LHCN-M2 (cell line): ENCODE data around the gene PSMA4. TPM values are rescaled to one million over a fixed set of nuclear protein-coding genes. Genes with fewer than 3 reads are reported as not detected.
"Not testable (repeated sequence)": the region's sequence is repeated elsewhere in the genome, so short reads cannot be mapped to it uniquely, and the experiment has no call there.

Experiments used
- DNase-seq: peaks from one replicate; pipeline ENCODE4 v3.0.0-alpha.2; 2012; ENCODE audit warnings: low read depth
- total RNA-seq: library from RNA; depleted of rRNA; stranded (reverse); fragments of >200 nt; gene quantifications from 2 replicates; pipeline ENCODE4 v1.2.3, GENCODE V29; 2014; rRNA removed

PSMA4 gene
- total RNA-seq, 1 experiment from 2014 or later = 266 TPM

DNA sequence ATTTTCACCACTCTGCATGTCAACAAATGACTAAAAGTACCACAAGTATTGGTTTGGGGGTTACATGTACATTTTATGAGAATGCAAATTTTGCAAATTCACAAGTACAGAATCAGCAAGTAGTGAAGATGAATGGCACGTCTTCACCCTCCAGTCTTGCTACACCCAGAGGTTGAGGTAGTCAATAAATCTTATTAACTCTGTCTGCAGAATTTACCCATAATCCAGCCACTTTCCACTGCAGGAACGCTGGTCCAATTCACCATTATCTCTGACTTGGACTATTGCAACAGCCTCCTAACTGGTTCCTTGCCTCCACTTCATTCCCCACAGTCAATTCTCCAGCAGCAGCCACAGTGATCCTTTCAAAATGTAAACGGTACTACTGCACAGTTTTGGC, 10.6 kb downstream of the PSMA4 start:
- no peak for DNase-seq

DNA sequence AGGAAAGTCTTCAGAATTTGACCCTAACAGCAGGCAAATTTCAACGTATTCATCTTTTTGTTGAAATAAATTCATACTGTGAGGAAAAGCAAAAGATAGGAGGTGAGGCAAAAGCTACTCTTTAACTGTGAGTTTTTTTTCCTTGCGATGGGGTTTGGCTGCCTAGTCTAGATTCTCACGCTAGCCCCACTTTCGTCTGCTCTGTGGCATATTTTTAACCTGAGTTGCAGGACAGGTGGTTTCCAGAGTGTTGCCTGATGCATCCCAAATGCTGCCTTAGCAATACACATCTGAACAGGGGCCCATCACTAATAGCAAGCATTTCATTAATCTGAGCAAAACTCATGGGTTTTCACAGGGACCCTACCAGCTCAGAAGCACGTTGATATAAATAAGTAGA, 11.7 kb downstream of the PSMA4 start:
- DNase-seq = no peak

DNA sequence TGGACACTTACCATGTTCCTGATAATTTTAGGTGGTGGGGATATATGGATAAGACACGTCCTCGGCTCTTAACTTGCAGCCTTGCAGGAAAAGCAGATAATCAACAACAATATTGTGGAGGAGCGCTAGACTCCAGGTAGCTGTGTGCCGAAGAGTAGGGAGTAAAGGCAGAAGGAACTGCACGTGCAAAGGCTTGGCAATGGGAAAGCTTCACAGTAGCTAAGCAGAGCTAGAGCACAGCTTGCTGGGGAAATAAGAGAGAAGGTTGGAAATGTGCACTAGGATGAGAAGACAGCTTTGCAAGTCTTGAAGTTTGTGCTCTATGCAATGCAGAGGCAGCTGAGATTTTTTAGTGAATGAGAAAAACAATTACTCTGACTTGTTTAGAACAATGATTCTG, 12.4 kb downstream of the PSMA4 start:
- no peak for DNase-seq

DNA sequence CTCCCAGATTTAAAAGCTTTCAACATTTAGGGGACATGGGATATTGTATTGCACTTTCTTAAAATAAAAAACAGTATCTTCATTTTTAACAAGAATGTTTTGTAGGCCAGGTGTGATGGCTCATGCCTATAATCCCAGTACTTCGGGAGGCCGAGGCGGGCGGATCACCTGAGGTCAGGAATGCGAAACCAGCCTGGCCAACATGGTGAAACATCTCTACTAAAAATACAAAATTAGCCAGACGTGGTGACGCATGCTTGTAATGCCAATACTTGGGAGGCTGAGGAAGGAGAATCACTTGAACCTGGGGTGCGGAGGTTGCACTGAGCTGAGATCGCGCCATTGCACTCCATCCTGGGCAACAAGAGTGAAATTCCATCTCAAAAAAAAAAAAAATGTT, 20.0 kb downstream of the PSMA4 start:
- DNase-seq = not testable (repeated sequence)

DNA sequence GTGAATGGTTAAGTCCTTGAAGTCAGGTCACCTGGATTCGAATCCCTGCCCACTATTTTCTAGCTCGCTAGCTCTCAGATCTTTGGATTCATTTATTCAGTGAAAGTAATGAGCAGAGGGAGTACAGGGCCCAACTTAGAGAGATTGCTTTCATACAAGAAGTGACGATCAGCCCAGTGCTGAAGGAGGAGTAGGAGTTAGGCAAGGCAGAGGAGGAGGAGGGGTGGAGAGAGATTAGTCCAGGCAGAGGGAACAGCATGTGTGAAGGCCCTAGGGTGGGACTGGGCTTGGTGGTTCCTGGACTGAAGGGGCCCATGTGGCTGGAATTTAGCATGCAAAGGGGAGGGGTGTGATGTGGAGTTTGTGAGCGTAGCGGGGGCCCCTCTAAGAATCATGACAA, 21.2 kb downstream of the PSMA4 start:
- no peak for DNase-seq

DNA sequence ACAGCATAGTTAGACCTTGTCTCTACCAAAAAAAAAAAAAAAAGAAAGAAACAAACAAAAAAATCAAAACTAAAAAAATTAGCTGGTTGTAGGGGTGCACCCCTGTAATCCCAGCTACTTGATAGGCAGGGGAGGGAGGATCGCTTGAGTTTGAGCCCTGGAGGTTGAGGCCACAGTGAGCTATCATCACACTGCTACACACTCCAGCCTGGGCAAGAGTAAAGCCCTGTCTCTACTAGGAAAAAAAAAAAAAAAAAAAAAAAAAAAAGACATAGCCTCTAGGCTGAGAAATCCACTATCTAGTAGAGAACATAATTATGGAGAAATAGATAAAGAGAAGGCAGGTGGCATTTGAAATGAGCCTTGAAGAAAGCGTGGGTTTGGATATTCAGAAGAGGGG, 22.8 kb downstream of the PSMA4 start:
- DNase-seq = no peak

DNA sequence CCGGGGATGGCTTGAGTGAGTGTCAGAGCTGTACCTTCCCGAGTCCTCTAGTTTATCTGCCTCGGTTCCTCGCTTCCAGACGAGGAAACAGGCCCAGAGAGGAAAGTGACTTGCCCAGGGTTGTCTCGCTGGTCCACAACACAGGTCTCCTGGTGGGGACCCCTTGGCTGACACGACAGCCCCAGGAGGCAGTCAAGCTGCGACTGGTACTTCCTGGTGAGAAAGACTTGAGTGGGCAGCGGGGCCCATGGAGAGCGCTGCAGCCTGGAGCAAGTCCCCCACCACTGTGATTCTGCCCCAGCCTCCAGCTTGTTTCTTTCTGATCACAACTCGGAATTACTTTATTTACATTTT, 24.5 kb downstream of the PSMA4 start:
- DNase-seq = no peak

DNA sequence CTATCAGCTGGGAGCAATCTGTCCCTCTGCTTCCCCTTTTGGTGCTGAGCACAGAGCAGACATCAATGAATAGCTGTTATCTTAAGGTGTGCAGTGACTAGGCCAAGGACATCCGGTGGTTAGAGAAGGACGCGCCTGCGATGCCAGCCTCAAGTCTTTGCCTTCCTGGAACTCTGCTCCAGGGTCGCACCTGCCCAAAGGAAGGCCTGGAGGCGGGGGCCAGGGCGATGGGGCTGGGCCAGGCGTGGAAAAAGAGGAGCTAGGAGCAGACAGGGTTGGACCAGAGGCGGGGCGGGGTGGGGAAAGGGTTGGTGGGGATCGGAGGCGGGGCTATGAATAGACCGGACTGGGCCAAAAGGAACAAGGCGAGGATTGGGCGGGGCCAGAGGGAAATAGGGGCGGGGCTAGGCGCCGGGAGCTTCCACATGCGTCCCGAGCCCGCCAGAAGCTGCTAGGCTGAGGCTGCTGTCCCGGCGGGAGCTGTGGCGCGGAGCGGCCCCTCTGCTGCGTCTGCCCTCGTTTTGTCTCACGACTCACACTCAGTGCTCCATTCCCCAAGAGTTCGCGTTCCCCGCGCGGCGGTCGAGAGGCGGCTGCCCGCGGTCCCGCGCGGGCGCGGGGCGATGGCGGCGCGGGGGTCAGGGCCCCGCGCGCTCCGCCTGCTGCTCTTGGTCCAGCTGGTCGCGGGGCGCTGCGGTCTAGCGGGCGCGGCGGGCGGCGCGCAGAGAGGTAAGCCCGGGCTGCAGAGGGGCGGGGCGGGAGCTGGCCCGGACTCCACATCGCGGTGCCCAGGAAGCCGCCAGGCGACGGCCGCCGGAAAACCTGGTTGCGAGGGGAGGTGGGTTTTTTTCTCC, 25.1 kb downstream of the PSMA4 start, which contains the start of gene CHRNA5:
Gene CHRNA5, plus strand, starts transcription at position 424 of the 854 bp plus-strand sequence. Its CDS starts 200 bp downstream, at position 624.
- DNase-seq = peak; percentile 77

DNA sequence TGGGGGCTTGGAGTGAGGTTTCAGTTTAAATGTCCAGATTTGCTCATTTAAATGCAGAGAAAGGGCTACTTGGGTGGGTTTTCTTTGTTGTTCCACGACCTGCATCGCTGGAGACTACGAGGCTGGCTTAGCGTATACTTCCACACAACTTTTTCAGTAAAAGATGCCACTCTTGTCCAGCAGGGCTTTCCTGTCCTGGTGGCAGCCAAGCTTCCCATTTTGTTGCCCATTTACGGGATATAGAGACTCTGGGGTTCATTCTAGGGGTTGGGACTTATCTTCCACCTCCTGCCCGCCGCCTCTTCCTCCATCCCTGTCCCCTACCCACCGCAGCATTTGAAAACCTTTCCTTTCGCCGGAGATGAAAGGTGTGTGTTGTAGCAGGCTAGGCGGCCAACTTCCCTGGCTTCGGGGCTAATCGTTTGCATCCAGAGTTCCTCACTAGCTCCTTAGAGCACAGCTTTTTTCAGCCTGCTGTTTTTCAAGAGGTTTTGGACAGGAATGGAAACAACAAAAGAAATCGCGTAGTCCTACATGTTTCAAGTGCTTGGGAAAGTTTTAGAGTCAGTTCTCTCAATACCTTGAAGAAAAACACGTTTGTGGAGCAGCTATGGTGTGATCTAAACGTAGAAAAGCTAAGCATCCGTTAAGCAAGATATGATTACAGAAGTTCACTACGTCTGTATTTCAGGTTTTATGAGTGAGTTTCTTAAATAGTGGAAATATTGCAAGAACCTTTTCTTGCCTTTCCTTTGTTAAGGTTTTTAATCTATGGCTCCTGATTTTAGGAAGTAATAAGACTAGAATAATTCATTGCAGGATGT, 25.9 kb downstream of the PSMA4 start:
- DNase-seq = peak; percentile 38

DNA sequence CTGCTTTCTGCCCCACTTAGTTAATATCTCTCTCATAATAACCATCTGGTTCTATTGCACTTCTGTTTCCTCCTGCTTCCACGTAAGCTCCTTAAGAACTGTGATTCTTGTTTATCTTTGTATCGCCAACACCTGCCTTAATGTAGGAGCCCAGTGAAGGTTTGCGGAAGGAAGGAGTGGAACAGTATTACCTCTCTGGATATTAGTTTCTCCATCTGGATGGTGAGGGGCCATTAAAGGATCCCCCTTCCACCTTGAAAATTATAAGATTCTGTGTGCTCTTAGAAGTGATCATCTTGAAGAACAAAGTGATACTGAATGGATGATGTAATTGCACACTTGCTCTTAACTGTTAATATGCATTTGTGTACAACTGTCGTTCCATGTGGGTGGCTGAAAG, 27.3 kb downstream of the PSMA4 start:
- DNase-seq = no peak

DNA sequence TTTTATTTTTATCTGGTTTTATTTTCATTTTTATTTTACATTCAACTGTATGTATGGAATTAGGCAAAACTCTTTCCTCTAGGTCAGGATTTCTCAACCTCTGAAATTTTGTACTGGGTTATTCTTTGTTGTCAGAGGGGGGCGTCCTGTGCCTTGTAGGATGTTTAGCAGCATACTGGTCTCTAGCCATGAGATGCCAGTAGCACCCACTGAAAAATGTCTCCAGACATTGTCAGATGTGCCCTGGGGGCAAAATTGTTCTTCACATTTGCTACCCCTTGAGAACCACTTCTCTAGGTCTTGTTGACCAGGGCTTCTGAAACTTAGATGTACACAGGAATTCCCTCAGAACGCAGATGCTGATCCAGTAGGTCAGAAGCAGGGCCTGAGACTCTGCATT, 30.5 kb downstream of the PSMA4 start:
- DNase-seq = no peak

DNA sequence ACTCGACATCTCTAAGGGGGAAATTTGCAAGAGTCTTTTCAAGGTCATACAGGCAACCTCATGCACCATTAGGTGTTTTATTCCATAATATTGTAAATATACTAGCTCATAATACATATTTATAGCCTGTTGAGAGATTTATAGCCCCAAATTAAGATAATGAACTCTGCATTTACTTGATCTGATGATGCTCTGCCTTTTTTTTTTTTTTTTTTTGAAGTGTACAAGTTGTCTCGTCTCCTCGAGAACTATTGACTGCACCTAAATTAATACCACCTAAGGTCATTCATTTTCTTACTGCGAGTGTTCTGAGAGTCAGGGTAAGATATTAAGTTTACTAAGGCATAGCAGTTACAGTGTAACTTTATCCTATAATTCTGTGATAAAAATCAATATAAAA, 31.1 kb downstream of the PSMA4 start:
- DNase-seq = no peak

DNA sequence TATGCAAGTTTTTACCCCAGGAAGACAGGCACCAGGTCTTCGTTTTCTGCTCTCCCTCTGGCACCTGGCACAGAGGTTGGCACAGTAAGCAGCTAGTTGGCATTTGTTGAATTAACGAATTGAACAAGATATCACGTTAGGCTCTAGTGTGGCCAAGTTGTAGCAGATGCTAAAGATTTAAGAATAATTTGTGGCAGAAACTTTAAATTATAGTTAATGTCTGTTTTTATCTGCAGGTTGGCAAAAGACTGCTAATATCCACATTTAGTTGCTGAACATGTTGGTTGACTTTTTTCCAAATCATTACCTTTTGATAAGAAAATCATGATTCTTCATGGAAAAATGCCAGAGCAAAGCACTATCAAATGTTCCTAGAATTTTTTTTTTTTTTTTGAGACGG, 33.2 kb downstream of the PSMA4 start:
- DNase-seq = no peak

DNA sequence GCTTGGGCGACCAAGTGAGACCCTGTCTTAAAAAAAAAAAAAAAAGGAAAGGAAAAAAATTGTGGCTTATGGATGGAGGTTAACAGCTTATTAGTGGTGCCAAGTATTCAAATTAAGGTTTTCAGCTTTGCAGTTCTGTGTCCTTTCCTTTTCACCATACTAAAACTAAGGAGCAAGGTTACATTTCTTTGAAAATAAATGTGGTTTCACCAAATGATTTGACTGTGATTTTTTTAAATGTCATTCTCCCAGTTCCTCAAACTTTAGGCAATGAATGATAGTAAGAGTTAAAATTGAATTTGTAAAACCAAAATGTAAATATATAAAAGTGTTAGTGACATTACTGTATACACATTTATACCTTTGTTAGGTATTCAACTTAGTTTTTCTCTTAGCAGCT, 34.7 kb downstream of the PSMA4 start:
- no peak for DNase-seq

DNA sequence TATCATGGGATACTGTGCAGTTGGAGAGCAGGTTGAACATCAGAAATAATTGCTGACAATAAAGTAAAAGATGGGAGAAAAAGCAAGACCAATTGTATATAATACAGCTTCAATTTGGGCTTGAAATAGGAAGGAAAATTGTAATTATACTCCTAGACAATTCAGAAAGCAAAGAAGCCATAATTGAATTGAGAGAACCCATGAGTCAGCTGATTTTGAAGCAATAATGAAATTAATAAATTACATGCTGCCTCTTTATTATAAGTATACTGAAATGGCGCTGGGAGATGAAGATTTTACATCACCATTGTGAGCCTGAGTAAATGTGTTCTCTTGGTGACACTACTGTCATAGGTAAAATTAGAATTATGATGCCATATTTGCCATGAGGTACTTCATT, 57.3 kb downstream of the PSMA4 start:
- no peak for DNase-seq

DNA sequence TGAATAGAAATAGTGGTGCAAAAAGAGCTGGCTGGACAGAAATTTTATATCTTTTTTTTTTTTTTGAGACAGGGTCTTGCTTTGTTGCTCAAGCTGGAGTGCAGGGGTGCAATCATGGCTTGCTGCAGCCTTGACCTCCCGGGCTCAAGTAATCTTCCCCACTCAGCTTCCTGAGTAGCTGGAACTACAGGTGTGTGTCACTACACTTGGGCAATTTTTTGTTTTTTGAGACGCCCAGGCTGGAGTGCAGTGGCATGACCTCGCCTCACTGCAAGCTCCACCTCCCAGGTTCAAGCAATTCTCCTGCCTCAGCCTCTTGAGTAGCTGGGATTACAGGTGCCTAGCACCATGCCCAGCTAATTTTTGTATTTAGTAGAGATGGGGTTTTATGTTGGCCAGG, 58.1 kb downstream of the PSMA4 start:
- DNase-seq = no peak

DNA sequence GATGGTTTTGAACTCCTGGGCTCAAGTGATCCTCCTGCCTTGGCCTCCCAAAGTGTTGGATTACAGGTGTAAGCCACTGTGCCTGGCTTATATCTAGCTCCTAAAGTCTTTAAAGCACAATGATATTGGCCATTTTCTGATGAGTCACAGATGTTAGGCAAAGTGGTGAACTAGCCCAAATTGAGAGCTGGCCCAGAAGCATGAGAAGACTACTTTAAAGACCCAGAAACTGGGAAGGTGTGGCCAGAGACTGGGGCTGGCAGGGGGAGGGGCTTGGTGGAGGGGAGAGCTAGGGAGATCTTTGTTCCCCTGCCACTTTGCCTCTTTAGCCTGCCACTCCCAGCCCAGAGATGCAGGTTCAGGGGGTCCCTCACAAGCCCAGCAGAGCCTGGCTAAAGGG, 58.9 kb downstream of the PSMA4 start:
- DNase-seq = no peak

Other genes starting within 250 kb of the PSMA4 start
- 61.4 and 71.0 TPM in 2 replicates for gene SKIC8, start 240.8 kb upstream of the PSMA4 start, total RNA-seq
- gene CRABP1, start 200.1 kb upstream of the PSMA4 start, total RNA-seq = not detected in 2 replicates
- 11.7 and 16.4 TPM in 2 replicates for gene IREB2, start 102.2 kb upstream of the PSMA4 start, total RNA-seq
- 2.2 and 2.6 TPM in 2 replicates for gene HYKK, start 32.9 kb upstream of the PSMA4 start, total RNA-seq
- 5.5 and 9.6 TPM in 2 replicates for gene CHRNA5, start 25.1 kb downstream of the PSMA4 start, total RNA-seq
- not detected in 2 replicates for gene CHRNA3, start 80.6 kb downstream of the PSMA4 start, total RNA-seq
- not detected in 2 replicates for gene CHRNB4, start 100.8 kb downstream of the PSMA4 start, total RNA-seq